Heart left ventricle (tissue), 16 donors: ENCODE results near the gene ZNF823. TPM values are rescaled to one million over a fixed set of nuclear protein-coding genes. Genes with fewer than 3 reads are reported as not detected.

Experiments used
- ATAC-seq, 4 donors: fragments of 200-7000 bp; cut with Tn5 transposase; one replicate each; pipeline ENCODE4 v1.9.1; 2020 to 2022; ENCODE audit warnings: moderate library complexity in 4 of 4, mild to moderate bottlenecking in 3 of 4, moderate number of reproducible peaks in 1 of 4
- DNase-seq, 5 donors: peaks; one replicate each; pipeline ENCODE4 v3.0.0-alpha.2; 2020
- H3K27ac ChIP-seq, 12 donors: fragments of 200-600 bp; sonication (generic) in 4 of 12; one replicate each; pipeline versions ENCODE4 v1.5.0 to v1.8.0; 2016 to 2022; ENCODE audit warnings: mild to moderate bottlenecking in 2 of 12
- H3K27me3 ChIP-seq, 9 donors: fragments of 200-600 bp; sonication (generic) in 2 of 9; one replicate each; pipeline versions ENCODE4 v1.5.1 to v1.8.0; 2016 to 2022; ENCODE audit warnings: mild to moderate bottlenecking in 3 of 9
- H3K36me3 ChIP-seq, 9 donors: fragments of 200-600 bp; sonication (generic) in 2 of 9; one replicate each; pipeline versions ENCODE4 v1.5.0 to v1.8.0; 2018 to 2022; ENCODE audit warnings: mild to moderate bottlenecking in 2 of 9
- H3K4me1 ChIP-seq, 12 donors: fragments of 200-600 bp; sonication (generic) in 4 of 12; one replicate each; pipeline versions ENCODE4 v1.5.0 to v1.8.0; 2016 to 2022; ENCODE audit warnings: mild to moderate bottlenecking in 3 of 12
- H3K4me3 ChIP-seq, 12 donors: fragments of 200-600 bp; sonication (generic) in 4 of 12; one replicate each; pipeline versions ENCODE4 v1.5.0 to v1.8.0; 2017 to 2022; ENCODE audit warnings: mild to moderate bottlenecking in 9 of 12, moderate library complexity in 4 of 12
- H3K9me3 ChIP-seq, 12 donors: fragments of 200-600 bp; sonication (generic) in 4 of 12; one replicate each; pipeline versions ENCODE4 v1.5.0 to v1.8.0; 2016 to 2022; ENCODE audit warnings: mild to moderate bottlenecking in 1 of 12
- CTCF ChIP-seq, 12 donors: fragments of 200-600 bp; sonication (generic) in 4 of 12; IDR thresholded peaks; one replicate each; pipeline versions ENCODE4 v1.5.0 to v1.8.0; 2018 to 2022; ENCODE audit warnings: antibody characterized with exemption in 12 of 12, mild to moderate bottlenecking in 5 of 12
- POLR2A ChIP-seq, 2 donors: fragments of 450-650 bp; IDR thresholded peaks; one replicate each; pipeline ENCODE4 v1.6.1; 2017; ENCODE audit warnings: antibody characterized with exemption in 2 of 2, mild to moderate bottlenecking in 2 of 2, moderate library complexity in 2 of 2
- WGBS, 4 donors: extraction: QIAGEN DNeasy Blood & Tissue Kit in 2 of 4; methylation state at CpG; one replicate each; pipeline versions ENCODE4 v1.1.5 to v1.1.7; 2013 to 2018; 5-methylcytosine and 5-hydroxymethylcytosine counted together
- intact Hi-C, 10 donors: fragments of 100-400 bp; cut with DNase I; formaldehyde crosslinking; loops; one replicate each; pipeline versions ENCODE4 v1.11.1 to v1.14.2; 2022
- polyA plus RNA-seq, 2 donors: library from polyadenylated mRNA; stranded (reverse); fragments of 200-250 nt; gene quantifications; one replicate each; pipeline ENCODE4 v1.2.3, GENCODE V29; 2013
- total RNA-seq, 9 donors: library from RNA; depleted of rRNA in 2 of 9; stranded (reverse); fragments of >200 nt in 2 of 9; fragmentation: NEBNext Ultra II Directional in 3 of 9; extraction: Animal tissue kit (Norgen Biotek cat#: 25700) in 3 of 9; gene quantifications; one replicate each; pipeline versions ENCODE4 v1.1.0 to v1.2.4, GENCODE V29; 2016 to 2023
- donor health status: ischemic (EF 13 %, LVEDD 7.1; RV severe dilation, severe dysfunction).
- donor health status: healthy with polysubstance abuse.
- donor health status: DM: no; HTN: yes; CAD: no.
- donor health status: DM: no; HTN: no; CAD: no.
- donor health status: ischemic (EF 25% LVEDD 6.9; RV normal size, moderate dysfunction).
- donor health status: ischemic (EF 25% LVEDD 5.7; RV mildly dilated, moderate dysfunction).
- donor health status: healthy.
- donor health status: DM: yes; HTN: yes; CAD: no.
- donor health status: ischemic (EF 35%, LVEDD 5.7; RV mildly dilated, moderate dysfunction).
- donor health status: nonischemic (EF 11% LVEDD 7.7; RV severe dilation, severe dysfunction).
- donor health status: DM: yes; HTN: yes; CAD: no.
- donor health status: PGD.
- donor health status: ischemic (EF 29% LVEDD 5.4; RV normal size, mild dysfunction).
- donor health status: nonischemic (EF 23%, LVEDD 6.1; RV moderate dilation, normal function).

The ZNF823 gene
- total and polyA plus RNA-seq, 11 donors, result 1.6 to 5.2 (median 4.0) TPM

- WGBS, 4 donors, result 22 to 25% (median 24%) methylated on average over 16 of the region's 16 CpGs
- no peak for DNase-seq
- TF ChIP-seq CTCF (IDR thresholded peaks at IDR 0.05) (no peak), POLR2A (IDR thresholded peaks at IDR 0.05) (no peak)
- H3K27me3 ChIP-seq, result no peaks in the 10 kb centered on the region
- no peak for ATAC-seq
- intact Hi-C loops, result loop anchor here in 5 of 10 donors (2.0 to 10.0 kb wide), 5 partner anchors 47 to 91 kb away; partner anchors contain the start of gene ZNF441 (in 4 of the 5)
- H3K27ac ChIP-seq, result peak overlapping the region in 5 of 12 donors; percentile 48 to 65 (median 61)
- no peaks in the 10 kb centered on the region for H3K9me3 ChIP-seq
- H3K4me3 ChIP-seq, result peak overlapping the region; percentile 63 to 97 (median 83)
- no peaks in the 10 kb centered on the region for H3K36me3 ChIP-seq
- H3K4me1 ChIP-seq, result peaks cover 0 to 16% (median 11%) of the 10 kb centered on the region in 12 donors
Measured at GRCh38 chr19:11693505-11694499, 44.9 kb downstream of the ZNF823 start.

DNA sequence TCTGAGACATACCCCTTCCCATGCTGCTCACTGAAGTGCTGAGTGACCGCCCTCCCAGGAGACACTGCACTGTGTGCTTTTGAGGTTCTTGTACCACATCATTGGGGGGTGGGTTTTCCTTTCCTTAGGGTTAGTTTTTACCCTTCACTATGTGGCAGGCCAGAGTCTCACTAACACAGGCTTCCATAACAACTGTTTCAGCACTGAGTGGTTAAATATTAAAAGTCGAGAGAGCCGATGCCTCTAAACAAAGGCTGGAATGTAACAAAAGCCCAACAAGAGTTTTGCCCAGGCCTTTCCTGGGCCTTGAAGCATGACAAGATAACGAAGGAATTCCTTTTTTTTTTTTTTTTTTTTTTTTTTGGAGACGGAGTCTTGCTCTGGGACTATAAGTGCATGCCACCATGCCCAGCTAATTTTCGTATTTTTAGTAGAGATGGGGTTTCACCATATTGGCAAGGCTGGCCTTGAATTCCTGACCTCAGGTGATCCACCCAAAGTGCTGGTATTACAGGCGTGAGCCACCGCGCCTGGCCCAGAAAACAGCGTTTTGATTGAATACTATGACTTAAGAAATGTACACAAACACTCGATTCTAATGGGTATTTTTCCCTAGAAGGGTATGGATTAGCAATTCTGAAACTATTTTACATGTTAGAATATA, 46.5 kb downstream of the ZNF823 start:
- H3K36me3 ChIP-seq, result no peaks in the 10 kb centered on the region
- no peak for TF ChIP-seq POLR2A (IDR thresholded peaks at IDR 0.05)
- no peak for TF ChIP-seq CTCF (IDR thresholded peaks at IDR 0.05)
- intact Hi-C loops, result loop anchor here in 4 of 10 donors (5.0 to 10.0 kb wide), 3 partner anchors 73 to 93 kb away; partner anchors contain the start of gene ZNF441 (in 3 of the 4)
- peaks cover 0 to 16% (median 11%) of the 10 kb centered on the region in 12 donors for H3K4me1 ChIP-seq
- no peak overlapping the region for H3K4me3 ChIP-seq
- DNase-seq (no peak), ATAC-seq (no peak)
- no peaks in the 10 kb centered on the region for H3K9me3 ChIP-seq
- H3K27ac ChIP-seq, result no peak overlapping the region
- 84 to 90% (median 87%) methylated on average over 11 of the region's 11 CpGs for WGBS, 4 donors
- no peaks in the 10 kb centered on the region for H3K27me3 ChIP-seq

DNA sequence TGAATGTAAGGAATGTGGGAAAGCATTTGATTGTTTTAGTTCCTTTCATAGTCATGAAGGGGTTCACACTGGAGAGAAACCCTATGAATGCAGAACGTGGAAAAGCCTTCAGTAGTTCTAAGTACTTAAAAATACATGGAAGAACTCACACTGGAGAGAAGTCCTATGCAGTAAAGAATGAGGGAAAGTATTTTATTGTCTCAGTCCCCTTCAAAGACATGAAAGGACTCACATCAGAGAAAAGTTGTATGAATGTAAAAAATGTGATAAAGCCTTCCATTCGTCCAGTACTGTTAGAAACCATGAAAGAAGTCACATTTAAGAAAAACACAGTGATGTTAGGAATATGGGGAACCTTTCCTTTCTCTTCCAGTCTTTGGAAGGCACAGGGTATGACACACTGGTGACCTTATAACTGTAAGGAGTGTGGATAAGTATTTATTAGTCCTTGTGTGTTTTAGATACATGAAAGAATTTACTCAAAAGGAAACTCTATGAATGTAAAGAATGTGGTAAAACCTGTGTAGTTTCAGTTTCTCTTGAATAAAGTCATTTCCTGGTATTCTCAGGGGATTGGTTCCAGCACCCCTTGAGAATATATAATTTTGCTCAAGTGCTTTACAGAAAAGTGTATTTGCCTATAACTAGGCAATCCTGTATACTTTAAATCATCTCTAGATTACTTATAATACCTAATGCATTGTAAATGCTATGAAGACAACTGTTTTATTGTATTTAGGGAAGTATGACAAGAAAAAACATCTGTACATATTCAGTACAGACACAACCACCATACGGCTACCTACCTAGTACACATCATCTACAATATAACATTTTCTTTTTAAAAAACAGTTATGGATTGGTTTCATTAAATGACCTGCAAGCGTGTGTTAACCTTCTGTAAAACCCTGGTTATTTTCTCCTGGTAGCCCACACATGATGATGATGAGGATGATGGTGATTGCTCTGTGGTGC, 52.8 kb downstream of the ZNF823 start:
- ATAC-seq, result no peak
- no peaks in the 10 kb centered on the region for H3K4me1 ChIP-seq
- 91 to 95% (median 93%) methylated on average over 4 of the region's 4 CpGs for WGBS, 4 donors
- intact Hi-C loops, result no loop called here
- no peaks in the 10 kb centered on the region for H3K27me3 ChIP-seq
- peaks cover 0 to 25% (median 7%) of the 10 kb centered on the region in 9 donors for H3K36me3 ChIP-seq
- no peak overlapping the region for H3K4me3 ChIP-seq
- no peak for DNase-seq
- peaks cover 0 to 56% (median 31%) of the 10 kb centered on the region in 12 donors for H3K9me3 ChIP-seq
- no peak for TF ChIP-seq CTCF (IDR thresholded peaks at IDR 0.05)
- no peak for TF ChIP-seq POLR2A (IDR thresholded peaks at IDR 0.05)
- no peak overlapping the region for H3K27ac ChIP-seq
